22Rv1 (cell line): ENCODE data around the gene TBC1D22A.
A peak's percentile ranks its signal among the peaks of the same experiment; 100 is the strongest.

Experiments used
- H3K27ac ChIP-seq: fragments of 450-650 bp; 2 replicates; pipeline ENCODE4 v1.5.1; 2017
- ZFX ChIP-seq: fragments of 450-650 bp; IDR thresholded peaks from 2 replicates; pipeline ENCODE4 v1.6.1; 2017; ENCODE audit warnings: antibody characterized with exemption, borderline replicate concordance
- TF ChIP-seq, protein P1 (sequence below): fragments of 450-650 bp; IDR thresholded peaks from 2 replicates; pipeline ENCODE4 v1.5.1; 2017; ENCODE audit warnings: mild to moderate bottlenecking

TBC1D22A gene

DNA sequence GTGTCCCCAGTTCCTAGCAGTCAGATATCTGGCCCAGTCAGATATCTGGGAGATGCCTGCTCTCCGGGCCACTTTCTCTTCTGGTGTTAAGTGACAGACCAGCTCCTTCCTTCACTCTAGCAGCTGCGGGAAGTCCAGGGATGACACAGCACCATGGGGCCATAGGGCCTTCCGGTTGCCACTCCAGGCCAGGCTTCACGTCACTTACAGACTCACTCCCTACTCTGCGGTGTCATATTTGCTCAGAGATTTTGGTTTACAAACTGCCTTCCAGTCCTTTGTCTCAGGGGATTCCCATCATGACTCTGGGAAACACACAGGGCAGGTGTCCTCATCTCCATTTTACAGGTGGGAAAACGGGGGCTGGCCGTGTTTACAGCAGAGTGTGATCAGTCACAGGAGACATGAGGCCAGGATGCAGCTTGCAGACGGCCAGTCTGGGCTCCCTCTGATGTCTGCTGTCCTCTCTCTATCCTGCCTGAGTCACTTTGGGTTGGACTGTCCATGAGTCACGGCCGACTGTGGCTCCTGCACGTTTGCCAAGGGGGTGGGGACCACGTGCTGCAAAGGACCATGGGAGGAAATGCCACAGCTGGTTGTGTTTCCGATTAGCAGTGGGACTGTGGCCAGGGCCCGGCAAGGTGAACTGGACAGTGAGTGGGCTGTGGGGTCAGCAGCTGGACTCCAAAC, 8.2 kb upstream of the TBC1D22A start:
- TF ChIP-seq, protein P1, sequence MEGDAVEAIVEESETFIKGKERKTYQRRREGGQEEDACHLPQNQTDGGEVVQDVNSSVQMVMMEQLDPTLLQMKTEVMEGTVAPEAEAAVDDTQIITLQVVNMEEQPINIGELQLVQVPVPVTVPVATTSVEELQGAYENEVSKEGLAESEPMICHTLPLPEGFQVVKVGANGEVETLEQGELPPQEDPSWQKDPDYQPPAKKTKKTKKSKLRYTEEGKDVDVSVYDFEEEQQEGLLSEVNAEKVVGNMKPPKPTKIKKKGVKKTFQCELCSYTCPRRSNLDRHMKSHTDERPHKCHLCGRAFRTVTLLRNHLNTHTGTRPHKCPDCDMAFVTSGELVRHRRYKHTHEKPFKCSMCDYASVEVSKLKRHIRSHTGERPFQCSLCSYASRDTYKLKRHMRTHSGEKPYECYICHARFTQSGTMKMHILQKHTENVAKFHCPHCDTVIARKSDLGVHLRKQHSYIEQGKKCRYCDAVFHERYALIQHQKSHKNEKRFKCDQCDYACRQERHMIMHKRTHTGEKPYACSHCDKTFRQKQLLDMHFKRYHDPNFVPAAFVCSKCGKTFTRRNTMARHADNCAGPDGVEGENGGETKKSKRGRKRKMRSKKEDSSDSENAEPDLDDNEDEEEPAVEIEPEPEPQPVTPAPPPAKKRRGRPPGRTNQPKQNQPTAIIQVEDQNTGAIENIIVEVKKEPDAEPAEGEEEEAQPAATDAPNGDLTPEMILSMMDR: no peak
- no peak for TF ChIP-seq ZFX
- peak overlapping the region; percentile 46 for H3K27ac ChIP-seq

DNA sequence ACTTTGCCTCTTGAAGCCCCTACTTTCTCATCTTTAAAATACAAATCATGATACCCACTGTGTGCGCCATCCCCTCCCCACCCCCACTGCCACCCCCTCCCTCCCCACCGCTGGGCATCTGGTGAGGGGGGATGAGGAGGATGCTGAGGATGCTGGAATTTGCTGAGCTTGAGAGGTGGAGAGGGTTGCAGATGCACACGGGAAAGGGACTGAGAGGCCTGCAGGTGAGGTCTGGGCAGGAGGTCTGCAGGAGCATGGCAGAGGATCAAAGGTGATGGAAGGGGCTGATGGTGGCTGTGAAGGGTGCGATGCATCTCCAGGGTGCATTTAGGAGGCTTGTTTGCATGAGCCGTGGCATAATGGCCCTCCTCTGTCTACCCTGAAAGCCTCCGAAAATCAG, 7.6 kb upstream of the TBC1D22A start:
- no peak for TF ChIP-seq ZFX
- TF ChIP-seq, protein P1: no peak

DNA sequence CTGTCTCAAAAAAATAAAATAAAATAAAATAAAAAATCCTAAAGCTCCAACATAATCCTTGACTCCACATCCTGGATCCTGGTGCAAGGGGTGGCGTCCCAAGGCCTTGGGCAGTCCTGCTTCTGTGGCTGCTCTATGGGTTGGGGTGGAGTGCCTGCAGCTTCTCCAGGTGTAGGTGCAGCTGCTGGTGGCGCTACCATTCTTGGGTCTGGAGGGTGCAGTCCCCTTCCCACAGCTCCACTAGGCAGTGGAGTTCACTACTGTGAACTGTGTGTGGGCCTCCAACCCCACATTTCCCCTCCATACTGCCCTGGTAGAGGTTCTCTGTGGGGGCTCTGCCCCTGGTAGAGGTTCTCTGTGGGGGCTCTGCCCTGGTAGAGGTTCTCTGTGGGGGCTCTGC, 6.9 kb upstream of the TBC1D22A start:
- TF ChIP-seq, protein P1: no peak
- no peak for TF ChIP-seq ZFX

More for the DNA sequence above, 7.6 kb upstream of the TBC1D22A start:
- no peak overlapping the region for H3K27ac ChIP-seq

DNA sequence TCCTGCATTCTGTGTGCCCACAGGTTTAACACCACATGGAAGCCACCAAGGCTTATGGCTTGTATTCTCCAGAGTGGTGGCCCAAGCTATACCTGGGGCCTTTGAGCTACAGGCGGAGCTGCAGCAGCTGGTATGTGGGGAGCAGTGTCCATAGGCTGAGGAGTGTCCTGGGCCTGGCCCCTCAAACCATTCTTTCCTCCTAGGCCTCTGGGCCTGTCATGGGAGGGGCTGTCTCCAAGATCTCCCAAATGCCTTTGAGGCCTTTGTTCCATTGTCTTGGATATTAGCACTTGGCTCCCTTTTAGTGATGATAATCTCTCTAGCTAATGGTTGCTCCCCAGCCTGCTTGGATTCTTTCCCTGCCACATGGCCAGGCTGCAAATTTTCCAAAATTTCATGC, 6.4 kb upstream of the TBC1D22A start:
- no peak for TF ChIP-seq ZFX
- TF ChIP-seq, protein P1: no peak
- no peak overlapping the region for H3K27ac ChIP-seq

More for the DNA sequence above, 6.9 kb upstream of the TBC1D22A start:
- H3K27ac ChIP-seq: no peak overlapping the region

DNA sequence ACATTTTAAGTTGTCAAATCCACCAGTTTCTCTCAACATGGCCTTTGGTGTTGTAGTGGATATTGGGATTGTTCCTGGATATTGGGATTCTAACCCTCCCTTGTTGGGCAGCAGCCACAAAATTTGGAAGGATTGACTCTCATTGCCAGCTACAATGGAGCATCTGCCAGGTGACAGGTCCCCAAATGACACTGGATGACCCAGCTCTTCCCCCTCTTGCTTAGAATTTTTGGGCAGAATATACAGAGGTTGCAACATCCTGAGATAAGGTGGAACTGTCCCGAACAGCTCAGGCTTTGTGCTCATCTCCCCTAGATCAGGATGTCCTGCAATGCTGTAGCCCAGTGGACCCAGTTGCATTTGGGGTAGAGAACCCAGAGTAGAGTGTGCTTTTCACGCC, 5.3 kb upstream of the TBC1D22A start:
- TF ChIP-seq, protein P1: no peak
- no peak for TF ChIP-seq ZFX
- no peak overlapping the region for H3K27ac ChIP-seq

DNA sequence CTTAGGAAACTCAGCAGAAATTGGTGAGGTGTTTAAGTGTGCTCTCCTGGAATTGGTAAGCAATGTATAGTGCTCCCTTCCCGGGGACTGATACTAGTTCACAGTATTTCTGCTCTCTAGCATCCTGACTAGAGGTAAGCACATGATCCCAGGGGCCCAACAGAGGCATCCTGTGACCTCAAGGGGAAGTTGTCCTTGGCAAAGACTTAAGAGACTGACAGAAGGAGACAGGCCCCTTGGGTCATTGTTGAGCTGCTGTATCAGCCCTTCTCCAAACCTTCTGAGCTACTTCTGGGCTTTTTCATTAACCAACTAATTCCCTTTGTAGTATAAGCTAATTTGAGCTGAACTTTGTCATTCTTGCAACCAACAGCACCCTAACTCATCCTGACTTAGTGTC, 4.3 kb upstream of the TBC1D22A start:
- TF ChIP-seq ZFX: no peak
- TF ChIP-seq, protein P1: no peak
- H3K27ac ChIP-seq: no peak overlapping the region

DNA sequence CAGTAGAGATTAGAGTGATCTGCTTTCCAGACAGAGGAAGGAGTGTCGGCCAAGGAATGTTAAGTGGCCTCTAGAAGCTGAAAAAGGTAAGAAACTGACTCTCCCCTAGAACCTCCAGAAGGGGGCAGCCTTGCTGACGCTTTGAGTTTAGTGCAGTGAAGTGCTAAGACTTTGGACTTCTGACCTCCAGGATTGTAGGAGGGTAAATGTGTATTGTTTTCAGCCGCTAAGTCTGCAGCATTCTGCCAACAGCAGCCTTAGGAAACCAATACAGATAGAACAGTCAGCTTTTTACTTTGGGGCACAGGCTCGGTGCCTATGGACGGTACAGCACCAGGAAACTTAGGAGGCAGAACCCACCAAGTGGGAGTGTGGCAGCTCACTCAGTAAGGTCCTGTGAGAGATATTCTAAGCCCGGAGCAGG, 3.6 kb upstream of the TBC1D22A start:
- H3K27ac ChIP-seq: no peak overlapping the region
- TF ChIP-seq, protein P1: peak; percentile 83
- no peak for TF ChIP-seq ZFX
